H1 (cell line): Measurements from ENCODE around the gene FHL5. TPM values are rescaled to one million over a fixed set of nuclear protein-coding genes. Genes with fewer than 3 reads are reported as not detected.

ENCODE experiments used
- CTCF ChIA-PET: fragments of 300-600 bp; sonication (Branson Sonifier 250); formaldehyde crosslinking; loops from one replicate; lab custom pipeline; 2021; ENCODE audit not compliant: partially characterized antibody; lab: Charles Lee
- POLR2A ChIA-PET: fragments of 300-600 bp; sonication (Branson Sonifier 250); formaldehyde crosslinking; loops from one replicate; lab custom pipeline; 2021; ENCODE audit warnings: inconsistent platforms; ENCODE audit not compliant: partially characterized antibody; lab: Charles Lee
- DNase-seq, 2 experiments: peaks; one replicate each; pipeline versions ENCODE4 v3.0.0 to v3.0.0-alpha.2; 2010 to 2022; ENCODE audit warnings: low spot score in 2 of 2, low read depth in 1 of 2, mixed read lengths in 1 of 2
- FAIRE-seq: peaks from 2 replicates; lab custom pipeline; 2011; peaks lifted over from hg19 to GRCh38; lab: Jason Lieb, UNC
- H2AFZ ChIP-seq: 2 replicates; pipeline ENCODE4 v1.8.1; 2012; ENCODE audit warnings: low read length, inconsistent platforms
- H2AK5ac ChIP-seq: 2 replicates; pipeline ENCODE4 v1.6.1; 2013; ENCODE audit warnings: low read depth, low read length
- H2BK120ac ChIP-seq: replicated peaks from 2 replicates; pipeline ENCODE3; 2013; ENCODE audit warnings: low read depth, low read length, inconsistent platforms
- H2BK12ac ChIP-seq: 2 replicates; pipeline ENCODE4 v1.6.1; 2013; ENCODE audit warnings: low read depth, low read length
- H2BK15ac ChIP-seq: 2 replicates; pipeline ENCODE4 v1.6.1; 2013; ENCODE audit warnings: low read length
- H2BK20ac ChIP-seq: 2 replicates; pipeline ENCODE4 v1.6.1; 2013; ENCODE audit warnings: low read length
- H2BK5ac ChIP-seq: 2 replicates; pipeline ENCODE4 v1.6.1; 2013; ENCODE audit warnings: low read depth, low read length
- H3K14ac ChIP-seq: 2 replicates; pipeline ENCODE4 v1.6.1; 2013; ENCODE audit warnings: inconsistent platforms; ENCODE audit not compliant: insufficient read length
- H3K18ac ChIP-seq: 2 replicates; pipeline ENCODE4 v1.6.1; 2013; ENCODE audit warnings: low read length; ENCODE audit errors: extremely low read depth
- H3K23ac ChIP-seq: 2 replicates; pipeline ENCODE4 v1.6.1; 2013; ENCODE audit warnings: inconsistent platforms; ENCODE audit not compliant: insufficient read length
- H3K23me2 ChIP-seq: 2 replicates; pipeline ENCODE4 v1.6.1; 2013; ENCODE audit warnings: low read depth, low read length
- H3K27ac ChIP-seq: 2 replicates; pipeline ENCODE4 v1.6.1; 2011; ENCODE audit warnings: low read depth, low read length, inconsistent platforms
- H3K27me3 ChIP-seq, 4 experiments: replicated peaks in 1 of 4; 1 replicate in 1 of 4; 2 replicates in 3 of 4; pipeline versions ENCODE4 v1.6.1 to v1.8.1; 2011 to 2013; ENCODE audit warnings: low read length in 3 of 4, mild to moderate bottlenecking in 3 of 4, inconsistent platforms in 2 of 4, mixed read lengths in 2 of 4, moderate library complexity in 1 of 4; ENCODE audit not compliant: control insufficient read depth in 3 of 4, insufficient read depth in 3 of 4; ENCODE audit errors: extremely low read depth in 1 of 4
- H3K36me3 ChIP-seq, 4 experiments: 2 replicates each; pipeline versions ENCODE4 v1.6.1 to v1.8.1; 2011 to 2013; ENCODE audit warnings: mild to moderate bottlenecking in 4 of 4, low read length in 3 of 4, moderate library complexity in 2 of 4, control low read depth in 1 of 4, inconsistent platforms in 1 of 4; ENCODE audit not compliant: insufficient read depth in 4 of 4, control insufficient read depth in 2 of 4
- H3K4ac ChIP-seq: replicated peaks from 2 replicates; pipeline ENCODE3; 2013; ENCODE audit warnings: low read length, low read depth, mixed read lengths, inconsistent platforms; ENCODE audit not compliant: insufficient read length
- H3K4me1 ChIP-seq, 4 experiments: replicated peaks in 1 of 4; 1 replicate in 1 of 4; 2 replicates in 3 of 4; pipeline versions ENCODE4 v1.6.1 to v1.8.1; 2011 to 2013; ENCODE audit warnings: low read length in 3 of 4, inconsistent platforms in 2 of 4, mixed read lengths in 1 of 4; ENCODE audit not compliant: insufficient read depth in 4 of 4, control insufficient read depth in 3 of 4
- H3K4me2 ChIP-seq, 2 experiments: 2 replicates each; pipeline versions ENCODE4 v1.6.1 to v1.8.1; 2011 to 2013; ENCODE audit warnings: low read depth in 2 of 2, low read length in 2 of 2, control low read depth in 1 of 2, inconsistent platforms in 1 of 2, mild to moderate bottlenecking in 1 of 2; ENCODE audit not compliant: insufficient read depth in 1 of 2
- H3K4me3 ChIP-seq, 4 experiments: fragments of 200-600, 300-600 bp in 1 of 4; sonication (generic), shearing (Covaris generic), sonication (Bioruptor Twin) in 1 of 4; 2 replicates each; pipeline versions ENCODE4 v1.5.1 to v1.8.1; 2011 to 2016; ENCODE audit warnings: low read length in 4 of 4, low read depth in 3 of 4, control low read depth in 2 of 4, inconsistent platforms in 2 of 4, mild to moderate bottlenecking in 2 of 4, mixed read lengths in 1 of 4, moderate library complexity in 1 of 4; ENCODE audit not compliant: insufficient read depth in 2 of 4; ENCODE audit errors: extremely low read depth in 1 of 4
- H3K56ac ChIP-seq: replicated peaks from 2 replicates; pipeline ENCODE3; 2013; ENCODE audit warnings: low read depth, mild to moderate bottlenecking, mixed read lengths, low read length, inconsistent platforms; ENCODE audit not compliant: insufficient read length
- H3K79me1 ChIP-seq: 2 replicates; pipeline ENCODE4 v1.6.1; 2013; ENCODE audit warnings: low read depth, low read length, control low read depth
- H3K79me2 ChIP-seq, 2 experiments: 2 replicates each; pipeline versions ENCODE4 v1.6.1 to v1.8.1; 2012 to 2013; ENCODE audit warnings: low read length in 2 of 2, mild to moderate bottlenecking in 2 of 2, inconsistent platforms in 1 of 2; ENCODE audit not compliant: insufficient read depth in 2 of 2, control insufficient read depth in 1 of 2
- H3K9ac ChIP-seq, 4 experiments: replicated peaks in 1 of 4; 1 replicate in 1 of 4; 2 replicates in 3 of 4; pipeline versions ENCODE4 v1.6.1 to v1.8.1; 2011 to 2013; ENCODE audit warnings: low read depth in 3 of 4, low read length in 3 of 4, control low read depth in 2 of 4, mild to moderate bottlenecking in 2 of 4, moderate library complexity in 2 of 4, inconsistent platforms in 1 of 4; ENCODE audit errors: extremely low read depth in 1 of 4
- H3K9me3 ChIP-seq, 2 experiments: 2 replicates each; pipeline versions ENCODE4 v1.6.1 to v1.8.1; 2012 to 2013; ENCODE audit warnings: mild to moderate bottlenecking in 2 of 2, moderate library complexity in 2 of 2, control low read depth in 1 of 2, inconsistent platforms in 1 of 2, low read depth in 1 of 2, low read length in 1 of 2, mixed read lengths in 1 of 2; ENCODE audit not compliant: insufficient read depth in 2 of 2
- H4K20me1 ChIP-seq, 2 experiments: replicated peaks in 1 of 2; 2 replicates each; pipeline versions ENCODE3 to v1.8.1; 2011 to 2013; ENCODE audit warnings: inconsistent platforms in 2 of 2, low read length in 2 of 2, mild to moderate bottlenecking in 1 of 2; ENCODE audit not compliant: insufficient read depth in 2 of 2, control insufficient read depth in 1 of 2
- H4K5ac ChIP-seq: 2 replicates; pipeline ENCODE4 v1.6.1; 2013; ENCODE audit warnings: low read length, low read depth, mixed read lengths, inconsistent platforms; ENCODE audit not compliant: insufficient read length
- H4K8ac ChIP-seq: 2 replicates; pipeline ENCODE4 v1.8.0; 2013; ENCODE audit warnings: mild to moderate bottlenecking, moderate library complexity, low read length, inconsistent platforms; ENCODE audit not compliant: insufficient read depth; ENCODE audit errors: extremely low read depth
- H4K91ac ChIP-seq: replicated peaks from 2 replicates; pipeline ENCODE3; 2013; ENCODE audit warnings: low read length, mixed read lengths, inconsistent platforms; ENCODE audit not compliant: insufficient read length
- EGR1 ChIP-seq: IDR thresholded peaks from 2 replicates; pipeline ENCODE4 v1.6.1; 2011; ENCODE audit warnings: low read depth, low read length, borderline replicate concordance
- GTF2F1 ChIP-seq: IDR thresholded peaks from 2 replicates; pipeline ENCODE4 v1.6.1; 2012; ENCODE audit warnings: low read depth, low read length, improper control_type of control experiment, borderline replicate concordance
- POLR2A ChIP-seq, 2 experiments: IDR thresholded peaks; 1 replicate in 1 of 2; 2 replicates in 1 of 2; pipeline ENCODE4 v1.6.1; 2011; ENCODE audit warnings: low read depth in 2 of 2, low read length in 2 of 2, mild to moderate bottlenecking in 2 of 2; ENCODE audit errors: control extremely low read depth in 1 of 2
- POLR2AphosphoS5 ChIP-seq: IDR thresholded peaks from 2 replicates; pipeline ENCODE4 v1.6.1; 2011; ENCODE audit warnings: low read depth, low read length
- RXRA ChIP-seq: IDR thresholded peaks from 2 replicates; pipeline ENCODE4 v1.6.1; 2011; ENCODE audit warnings: low read depth, mild to moderate bottlenecking, low read length, moderate library complexity; ENCODE audit not compliant: insufficient read depth
- SP2 ChIP-seq: IDR thresholded peaks from 2 replicates; pipeline ENCODE4 v1.6.1; 2012; ENCODE audit warnings: mild to moderate bottlenecking, low read length, inconsistent platforms
- YY1 ChIP-seq: IDR thresholded peaks from 2 replicates; pipeline ENCODE4 v1.6.1; 2011; ENCODE audit warnings: low read depth, mild to moderate bottlenecking, low read length
- polyA plus RNA-seq, 7 experiments: library from polyadenylated mRNA; depleted of rRNA in 3 of 7; stranded (reverse) in 5 of 7; unstranded in 2 of 7; fragments of >200 nt in 5 of 7; fragments of 200-250 nt in 2 of 7; gene quantifications; 1 replicate in 5 of 7; 2 replicates in 1 of 7; 4 replicates in 1 of 7; pipeline versions ENCODE4 v1.2.1 to v1.2.3, GENCODE V29; 2011 to 2013; ENCODE audit warnings: missing spikeins in 2 of 7, mixed read lengths in 2 of 7
- total RNA-seq: library from RNA; stranded (reverse); fragmentation: NEBNext Ultra II Directional; extraction: Animal tissue kit (Norgen Biotek cat#: 25700); gene quantifications from 2 replicates; pipeline ENCODE4 v1.2.1, GENCODE V29; 2021

The FHL5 gene
- total and polyA plus RNA-seq, 2 of the 8 experiments (the other 6 are each of a cell fraction or from before 2014, with no cell fraction given) = not detected

DNA sequence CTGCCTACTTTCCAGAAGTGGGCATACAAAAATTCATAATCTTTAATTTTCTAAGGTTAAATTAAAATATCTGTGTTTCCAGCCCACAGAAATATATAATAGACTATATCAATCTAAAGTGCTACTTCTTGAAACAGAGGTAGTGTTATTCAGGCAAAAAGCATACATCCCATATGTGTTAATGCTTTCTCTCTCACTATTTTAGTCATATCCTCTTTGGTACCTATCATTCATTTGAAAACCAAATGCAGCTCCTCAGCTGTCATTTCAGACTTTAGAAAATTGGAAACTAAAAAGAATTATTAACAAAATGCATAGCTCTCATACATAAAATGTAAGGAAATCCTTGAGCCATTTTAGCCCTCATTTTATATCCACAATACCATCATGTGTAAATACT lies 925 bp downstream of the FHL5 start:
- Histone ChIP-seq H2BK20ac (no peak overlapping the region), H2BK12ac (no peak overlapping the region), H3K18ac (no peak overlapping the region), H3K4me2 (no peak overlapping the region), H3K56ac (no peak overlapping the region), H2AFZ (no peak overlapping the region), H3K23me2 (no peaks in the 10 kb centered on the region), H3K9me3 (no peaks in the 10 kb centered on the region), H4K20me1 (no peaks in the 10 kb centered on the region), H3K79me1 (no peaks in the 10 kb centered on the region), H2BK5ac (no peak overlapping the region), H2BK120ac (no peak overlapping the region), H3K27me3 (no peaks in the 10 kb centered on the region), H3K79me2 (no peaks in the 10 kb centered on the region)
- CTCF ChIA-PET = no interaction called here
- TF ChIP-seq POLR2AphosphoS5 (no peak), YY1 (no peak), POLR2A (IDR thresholded peaks at IDR 0.05; ENCODE audit: control extremely low read depth in 1 of 2, low read depth in 2 of 2, low read length in 2 of 2) (no peak), GTF2F1 (no peak), RXRA (no peak), EGR1 (no peak), SP2 (no peak)
- TF ChIP-seq, all 59 proteins: peak for 0
- no peak overlapping the region for H3K4me3 ChIP-seq
- H4K5ac ChIP-seq = no peak overlapping the region
- no peak overlapping the region for H3K14ac ChIP-seq
- H4K8ac ChIP-seq = no peak overlapping the region
- DNase-seq = no peak
- no peaks in the 10 kb centered on the region for H3K36me3 ChIP-seq
- FAIRE-seq = no peak
- peaks cover 0 to 3% (median 0%) of the 10 kb centered on the region in 4 experiments; a peak in 3 of 7 replicates for H3K4me1 ChIP-seq
- H2BK15ac ChIP-seq = no peak overlapping the region
- no peak overlapping the region for H3K23ac ChIP-seq
- H3K27ac ChIP-seq = no peak overlapping the region
- no peak overlapping the region for H3K4ac ChIP-seq
- H3K9ac ChIP-seq = no peak overlapping the region
- POLR2A ChIA-PET = no interaction called here
- no peak overlapping the region for H4K91ac ChIP-seq
- no peak overlapping the region for H2AK5ac ChIP-seq
